GM21723 (cell line): Measurements from ENCODE around the gene SMARCB1.

Experiments
- ATAC-seq: cut with Tn5 transposase; IDR thresholded peaks from one replicate; pipeline ENCODE4 v1.9.1; 2021; ENCODE audit warnings: mild to moderate bottlenecking, moderate library complexity; ENCODE audit not compliant: unreplicated experiment

SMARCB1 gene

DNA sequence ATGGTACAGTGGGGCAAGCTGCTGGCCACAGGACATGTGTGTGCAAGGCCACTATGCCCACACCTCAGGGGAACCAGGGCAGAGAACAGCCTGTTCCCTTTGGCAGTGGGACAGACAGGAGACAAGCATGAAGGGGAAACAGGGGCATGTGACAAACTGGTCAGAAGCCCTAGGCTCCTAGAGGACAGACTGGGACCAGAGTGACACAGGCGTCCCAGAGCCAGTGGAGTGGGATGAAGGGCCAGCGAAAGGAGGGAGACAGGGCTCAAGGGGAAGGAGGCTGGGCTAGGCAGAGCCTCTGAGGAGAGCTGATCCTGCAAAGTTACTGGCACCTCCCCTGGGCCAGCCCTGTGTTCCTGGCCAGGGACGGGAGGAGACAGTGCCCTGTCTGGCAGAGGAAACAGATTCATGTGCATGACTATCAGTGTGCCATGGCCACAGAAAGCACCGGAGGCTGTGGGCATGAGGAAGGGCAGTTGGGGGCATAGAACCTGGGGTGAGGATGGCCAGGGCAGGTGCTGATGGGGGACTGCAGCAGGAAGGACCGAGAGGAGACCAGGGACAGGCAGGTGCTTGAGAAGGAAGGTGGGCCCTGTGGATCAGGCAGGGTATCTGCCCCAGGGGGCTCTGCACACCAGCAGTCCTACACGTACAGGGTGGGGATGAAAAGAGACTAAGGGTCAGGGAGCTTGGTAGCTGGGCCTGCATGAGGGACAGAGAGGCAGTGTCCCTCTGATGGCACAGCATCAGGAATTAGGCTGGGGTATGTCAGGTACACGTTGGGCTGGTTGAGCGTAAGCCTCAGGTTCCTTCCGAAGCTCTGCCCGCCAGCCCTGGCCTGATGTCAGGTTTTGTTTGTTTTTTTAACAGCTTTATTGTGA lies 42.3 kb downstream of the SMARCB1 start:
- no peak for ATAC-seq

DNA sequence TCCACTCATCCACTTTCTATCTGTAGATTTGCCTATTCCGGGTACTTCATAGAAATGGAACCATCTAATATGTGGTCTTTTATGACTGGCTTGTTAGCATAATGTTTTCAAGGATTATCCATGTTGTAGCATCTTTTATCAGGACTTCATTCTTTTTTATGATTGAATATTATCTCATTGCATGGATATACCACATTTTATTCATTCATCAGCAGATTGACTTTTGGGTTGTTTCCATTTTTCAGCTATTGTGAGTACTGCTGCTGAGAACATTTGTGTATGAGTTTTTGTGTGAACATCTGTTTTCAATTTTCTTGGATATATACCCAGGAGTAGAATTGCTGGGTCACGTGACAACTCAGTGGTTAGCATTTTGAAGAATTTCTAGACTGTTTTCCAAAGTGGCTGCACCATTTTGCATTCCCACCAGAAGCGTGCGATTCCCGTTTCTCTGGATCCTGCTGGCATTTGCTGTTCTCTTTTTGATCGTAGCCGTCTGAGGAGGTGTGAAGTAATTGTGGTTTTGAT lies 43.1 kb downstream of the SMARCB1 start:
- ATAC-seq = no peak

DNA sequence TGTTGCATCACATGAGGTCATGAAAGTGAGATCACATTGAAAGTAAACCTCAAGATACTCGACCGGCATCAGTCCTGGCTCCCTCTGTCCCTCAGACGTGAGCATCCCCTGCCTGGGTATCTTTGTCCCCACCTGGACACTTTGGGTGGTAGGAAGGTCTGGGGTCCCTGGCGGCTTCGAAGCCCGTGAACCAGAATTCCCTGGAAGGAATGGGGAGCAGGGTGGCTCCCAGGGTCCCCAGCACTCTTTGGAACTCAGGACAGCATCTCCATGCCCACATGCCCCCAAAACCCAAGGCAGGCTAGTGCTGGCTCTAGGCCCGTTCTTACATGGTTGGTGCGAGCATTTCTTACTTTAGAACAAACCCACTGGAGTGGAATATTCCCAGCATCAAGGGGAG lies 44.5 kb downstream of the SMARCB1 start:
- ATAC-seq = no peak

DNA sequence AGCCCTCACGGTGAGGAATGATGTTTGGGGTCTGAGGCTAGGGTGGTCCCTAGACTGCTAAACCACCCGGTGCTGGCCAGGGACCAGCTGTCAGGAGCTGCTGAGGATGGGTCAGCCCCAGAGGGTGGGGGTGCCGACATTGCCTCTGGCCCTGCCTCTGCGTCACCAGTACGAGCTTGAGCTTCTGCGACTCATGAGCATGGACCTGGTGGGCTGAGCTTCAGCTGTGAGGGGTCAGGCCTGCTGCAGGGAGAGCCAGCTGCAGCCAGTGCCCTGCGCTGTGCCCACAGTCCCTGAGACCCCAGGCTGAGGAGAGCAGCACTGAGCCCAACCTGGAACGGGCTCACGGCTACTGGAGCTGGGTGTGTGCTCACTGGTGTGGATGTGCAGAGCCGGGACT lies 45.0 kb downstream of the SMARCB1 start:
- ATAC-seq = no peak

DNA sequence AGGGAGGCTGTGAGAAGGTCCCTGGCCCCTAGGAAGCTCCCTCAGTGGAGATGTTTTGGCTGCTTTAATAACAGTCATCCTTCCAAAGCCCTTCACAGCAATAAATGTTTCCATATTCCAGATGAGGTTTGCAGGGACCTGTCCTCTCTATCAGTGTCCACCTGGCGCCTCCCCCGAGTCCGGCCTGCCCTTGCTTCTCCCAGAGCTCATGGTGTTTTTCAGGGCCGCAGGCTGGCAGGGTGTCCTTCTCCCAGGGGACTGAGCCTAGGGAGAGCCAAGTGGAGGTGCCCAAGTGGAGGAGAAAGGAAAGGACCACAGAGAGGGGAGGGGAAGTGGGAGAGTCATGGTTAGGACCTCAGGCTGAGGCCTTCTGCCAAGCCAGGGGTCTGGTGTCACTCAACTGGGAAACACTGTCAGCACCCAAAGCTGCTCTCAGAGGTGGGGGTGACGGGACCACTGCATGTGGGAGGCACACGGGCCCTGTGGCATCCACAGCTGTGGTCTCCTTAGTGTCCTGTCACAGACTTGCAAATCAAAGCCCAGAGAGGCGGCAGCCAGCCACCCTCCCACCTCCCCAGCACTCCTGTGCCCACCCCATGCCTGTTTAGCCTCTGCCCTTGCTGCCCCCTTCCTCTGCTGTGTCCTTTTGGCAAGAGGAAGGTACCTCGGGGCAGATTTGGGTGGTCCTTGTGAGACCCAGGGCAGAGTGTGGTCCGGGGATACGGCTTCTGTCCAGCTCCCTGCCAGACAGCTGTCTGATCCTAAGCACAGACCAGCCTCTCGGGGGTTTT lies 45.7 kb downstream of the SMARCB1 start:
- ATAC-seq = no peak

DNA sequence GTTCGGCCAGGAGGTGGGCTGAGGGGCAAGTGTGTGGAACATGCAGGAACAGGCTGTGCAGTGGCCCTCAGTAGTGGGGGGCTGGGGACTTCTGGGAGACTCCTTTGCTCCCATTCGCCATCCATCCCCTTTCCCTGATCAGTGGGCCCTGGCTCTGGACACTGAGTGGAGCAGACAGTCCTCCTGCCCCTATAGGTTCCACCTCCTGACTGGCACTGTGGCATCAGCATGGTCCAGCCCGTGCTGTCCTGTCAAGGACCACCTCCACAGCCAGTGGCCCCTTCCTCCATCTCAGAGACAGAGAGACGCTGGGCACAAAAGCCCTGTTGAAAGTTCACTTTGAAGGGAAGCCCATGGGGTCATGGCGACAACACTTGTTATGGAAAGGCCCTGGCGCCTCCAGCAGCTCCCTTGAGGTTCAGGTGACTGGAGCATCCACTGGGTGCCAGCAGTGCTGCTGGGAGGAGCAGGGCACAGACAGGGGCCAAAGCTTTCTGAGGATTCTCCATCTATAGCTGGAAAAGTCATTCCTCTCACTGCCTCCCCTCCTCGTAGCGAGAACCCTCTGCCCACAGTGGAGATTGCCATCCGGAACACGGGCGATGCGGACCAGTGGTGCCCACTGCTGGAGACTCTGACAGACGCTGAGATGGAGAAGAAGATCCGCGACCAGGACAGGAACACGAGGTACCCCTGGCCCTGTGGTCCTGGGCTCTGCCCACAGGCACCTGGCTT lies 46.4 kb downstream of the SMARCB1 start:
- ATAC-seq = no peak

DNA sequence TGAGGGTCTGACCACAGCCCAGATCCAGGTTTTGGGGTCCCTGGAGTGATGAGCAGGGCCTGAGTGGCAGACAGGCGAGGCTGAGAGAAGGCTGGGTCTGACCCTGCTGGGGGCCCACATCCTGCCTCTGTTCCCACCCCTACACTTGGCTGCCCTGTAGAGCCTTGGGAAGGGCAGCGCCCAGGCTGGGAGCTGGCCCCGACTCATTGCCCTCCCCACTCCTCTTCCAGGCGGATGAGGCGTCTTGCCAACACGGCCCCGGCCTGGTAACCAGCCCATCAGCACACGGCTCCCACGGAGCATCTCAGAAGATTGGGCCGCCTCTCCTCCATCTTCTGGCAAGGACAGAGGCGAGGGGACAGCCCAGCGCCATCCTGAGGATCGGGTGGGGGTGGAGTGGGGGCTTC lies 47.1 kb downstream of the SMARCB1 start:
- no peak for ATAC-seq

DNA sequence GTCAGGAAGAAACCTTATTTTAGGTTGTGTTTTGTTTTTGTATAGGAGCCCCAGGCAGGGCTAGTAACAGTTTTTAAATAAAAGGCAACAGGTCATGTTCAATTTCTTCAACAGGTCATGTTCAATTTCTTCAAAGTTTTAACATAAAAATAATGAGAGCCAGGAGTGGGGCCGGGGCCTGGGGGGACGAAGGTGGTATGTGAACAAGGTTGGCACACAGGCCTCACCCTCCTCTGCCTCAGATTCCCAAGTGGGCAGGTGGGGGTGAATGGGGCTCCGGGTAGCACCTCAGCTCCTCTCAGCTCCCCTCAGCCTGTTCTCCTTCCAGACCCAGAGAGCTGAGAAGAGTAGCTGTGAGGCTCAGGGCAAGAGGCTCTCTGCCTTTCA lies 47.6 kb downstream of the SMARCB1 start:
- ATAC-seq = no peak

DNA sequence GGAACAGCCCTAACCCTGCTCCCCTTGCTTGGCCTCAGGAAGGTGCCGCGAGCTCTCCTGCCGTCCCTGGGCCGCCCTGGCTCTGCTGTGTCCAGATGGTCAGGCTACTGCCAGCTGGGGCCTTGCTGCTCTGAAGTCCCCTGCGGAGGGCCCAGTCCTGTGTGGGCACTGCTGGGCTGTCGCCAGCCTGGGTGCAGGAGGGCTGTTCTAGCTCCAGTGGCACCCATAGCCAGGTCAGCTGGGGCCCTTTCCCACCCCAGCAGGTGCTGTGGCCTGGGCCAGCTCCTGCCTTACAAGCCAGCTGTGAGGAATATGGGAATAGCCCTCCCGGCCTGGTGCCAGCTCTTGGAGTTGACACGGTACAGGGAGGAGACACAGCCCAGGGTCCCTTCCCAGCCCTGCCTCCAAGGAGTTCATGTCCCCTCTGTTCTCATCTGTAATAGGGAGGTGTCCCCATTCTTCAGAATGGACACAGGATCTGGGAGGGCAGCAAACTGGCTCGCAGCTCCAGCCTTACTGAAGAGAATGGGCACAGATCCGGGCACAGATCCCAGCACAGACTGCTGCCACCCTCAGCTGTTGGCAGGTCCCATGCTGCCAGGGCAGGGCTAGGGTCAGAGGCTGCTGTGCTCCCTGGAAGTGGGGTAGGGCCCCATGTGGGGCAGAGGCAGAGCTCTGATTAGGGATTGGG lies 48.2 kb downstream of the SMARCB1 start:
- ATAC-seq = no peak

DNA sequence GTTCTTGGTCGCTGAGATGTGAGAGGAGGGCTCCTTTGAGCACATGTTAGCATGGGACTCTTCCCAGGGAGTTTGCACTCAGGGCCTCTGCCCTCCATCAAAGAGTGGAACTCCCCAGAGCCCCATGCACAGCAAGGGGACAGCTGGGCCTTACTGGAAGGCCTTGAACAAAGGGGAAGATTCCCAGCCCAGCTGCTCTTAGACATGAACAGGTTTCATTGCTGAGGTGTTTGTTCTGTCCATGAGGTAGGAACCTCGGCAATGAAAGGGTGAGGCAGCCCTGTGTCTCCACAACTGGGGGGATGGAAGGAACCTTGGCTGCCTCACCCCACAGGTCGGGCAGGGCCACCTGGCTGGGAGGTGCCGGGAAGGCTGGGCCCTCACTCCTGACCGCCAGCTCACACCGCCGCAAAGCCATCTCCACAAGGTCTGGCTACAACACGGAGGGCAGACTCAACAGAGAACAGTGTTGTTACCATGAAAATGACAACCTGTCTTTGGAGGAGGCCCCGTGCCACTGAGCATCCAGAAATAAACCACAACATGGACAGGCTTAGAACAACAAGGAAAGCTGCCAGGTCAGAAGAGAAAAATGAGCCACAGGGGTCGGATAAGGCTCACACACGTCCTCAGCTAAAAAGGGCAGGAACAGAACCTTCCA lies 48.8 kb downstream of the SMARCB1 start:
- ATAC-seq = no peak

DNA sequence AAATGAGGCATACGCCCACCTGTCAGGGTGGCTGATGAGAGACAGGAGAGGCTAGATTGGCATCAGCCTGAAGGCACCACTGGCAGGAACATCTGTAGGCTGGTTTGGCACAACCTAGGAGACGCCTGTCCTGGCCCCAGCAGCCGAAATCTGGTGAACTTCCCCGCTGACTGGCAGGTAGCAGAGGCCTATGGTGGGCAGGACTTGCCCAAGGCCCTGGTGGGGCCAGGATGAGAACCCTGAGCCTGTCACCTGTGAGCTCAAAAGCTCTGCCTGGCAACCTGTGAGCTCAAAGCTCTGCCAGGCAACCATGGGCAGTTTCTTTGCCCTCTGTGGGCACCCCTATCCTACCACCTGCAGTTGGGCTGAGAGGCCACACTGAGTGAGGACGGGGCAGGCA lies 49.5 kb downstream of the SMARCB1 start:
- no peak for ATAC-seq

DNA sequence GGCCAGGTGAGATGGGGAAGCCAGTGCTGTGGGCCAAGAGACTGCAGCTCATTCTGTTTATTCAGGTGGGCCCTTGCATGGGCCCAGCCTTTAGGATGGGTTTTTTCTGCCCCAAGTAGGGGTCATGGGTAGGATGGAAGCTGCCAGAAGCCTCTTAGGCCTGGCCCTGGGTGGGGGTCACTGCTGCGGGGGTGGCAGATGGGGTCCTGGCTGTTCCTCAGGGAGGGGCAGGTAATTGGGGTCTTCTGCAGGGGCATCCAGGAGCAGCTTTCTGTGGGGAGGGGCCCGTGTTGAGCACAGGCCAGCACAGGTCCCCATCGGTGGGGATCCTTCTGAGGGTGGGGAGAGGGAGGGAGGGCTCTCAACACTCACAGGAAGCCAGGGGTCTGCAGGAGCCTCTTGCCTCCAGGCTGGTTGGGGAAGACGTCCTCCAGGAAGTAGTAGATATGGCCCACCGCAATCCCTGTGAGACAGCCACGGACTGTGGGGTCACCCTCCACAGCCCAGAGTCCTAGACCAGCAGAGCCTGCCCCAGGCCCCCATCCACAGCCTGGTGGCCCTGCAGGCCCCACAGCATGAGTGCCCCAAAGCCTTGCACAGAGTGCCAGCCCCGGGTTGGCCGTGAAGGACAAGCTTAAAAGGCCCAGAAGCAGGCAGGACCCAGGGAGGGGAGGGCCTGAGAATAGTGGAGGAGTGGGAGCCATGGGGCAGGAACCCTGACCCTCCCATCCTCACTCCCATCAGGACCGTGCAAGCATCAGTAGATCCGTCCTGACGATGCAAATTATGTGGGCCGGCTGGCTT lies 50.1 kb downstream of the SMARCB1 start:
- ATAC-seq = no peak

DNA sequence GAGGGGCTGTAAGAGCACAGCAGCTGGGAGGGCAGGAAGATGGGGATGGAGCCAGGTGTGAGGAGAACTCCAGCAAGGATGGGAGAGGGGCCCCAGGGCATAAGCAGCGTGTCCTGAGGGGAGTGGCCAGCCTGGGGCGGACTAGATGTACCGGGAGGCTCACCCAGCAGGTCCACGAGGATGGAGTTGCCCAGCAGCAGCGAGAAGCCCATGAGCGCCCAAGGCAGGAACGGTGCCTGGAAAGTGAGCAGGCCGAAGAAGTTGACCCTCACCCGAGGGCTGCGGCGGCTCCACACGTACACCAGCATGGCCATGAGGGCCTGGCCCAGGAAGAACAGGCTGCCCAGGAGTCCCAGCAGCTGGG lies 50.7 kb downstream of the SMARCB1 start:
- ATAC-seq = no peak

DNA sequence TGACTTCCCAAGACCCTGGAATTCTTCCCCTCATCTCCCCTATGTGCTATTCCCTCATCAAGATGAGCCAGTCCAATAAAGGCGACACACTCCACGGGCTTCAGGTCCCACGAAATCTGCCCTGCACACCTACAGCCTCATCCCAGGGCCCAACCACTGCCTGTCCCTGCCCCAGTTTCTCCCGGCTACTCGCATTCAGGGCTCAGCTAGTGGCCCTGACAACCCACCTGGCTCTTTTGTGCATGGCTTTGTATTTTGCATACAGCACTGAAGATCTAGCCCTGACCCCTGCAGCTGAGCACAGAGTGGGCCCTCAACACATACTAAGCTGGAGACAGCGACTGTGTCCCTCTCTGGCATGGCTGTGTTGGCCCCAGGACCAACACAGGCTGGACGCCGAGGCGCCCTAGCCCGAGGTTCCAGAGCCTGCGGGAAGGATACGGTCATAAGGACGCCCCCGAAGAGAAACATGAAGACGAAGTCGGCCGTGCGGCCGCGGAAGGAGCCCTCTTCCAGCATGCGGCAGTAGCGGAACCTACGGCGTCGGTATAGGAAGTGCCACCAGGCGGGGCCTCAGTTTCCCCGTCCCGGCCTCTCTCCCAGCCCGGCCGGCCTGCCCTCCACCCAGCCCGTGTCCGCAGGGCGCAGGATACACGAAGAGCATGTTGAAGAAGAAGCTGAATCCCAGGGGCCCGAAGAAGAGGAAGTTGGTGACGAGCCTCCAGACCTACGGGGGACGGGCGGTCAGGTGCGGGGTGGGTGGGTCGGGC lies 51.3 kb downstream of the SMARCB1 start:
- peak; percentile 4 for ATAC-seq

DNA sequence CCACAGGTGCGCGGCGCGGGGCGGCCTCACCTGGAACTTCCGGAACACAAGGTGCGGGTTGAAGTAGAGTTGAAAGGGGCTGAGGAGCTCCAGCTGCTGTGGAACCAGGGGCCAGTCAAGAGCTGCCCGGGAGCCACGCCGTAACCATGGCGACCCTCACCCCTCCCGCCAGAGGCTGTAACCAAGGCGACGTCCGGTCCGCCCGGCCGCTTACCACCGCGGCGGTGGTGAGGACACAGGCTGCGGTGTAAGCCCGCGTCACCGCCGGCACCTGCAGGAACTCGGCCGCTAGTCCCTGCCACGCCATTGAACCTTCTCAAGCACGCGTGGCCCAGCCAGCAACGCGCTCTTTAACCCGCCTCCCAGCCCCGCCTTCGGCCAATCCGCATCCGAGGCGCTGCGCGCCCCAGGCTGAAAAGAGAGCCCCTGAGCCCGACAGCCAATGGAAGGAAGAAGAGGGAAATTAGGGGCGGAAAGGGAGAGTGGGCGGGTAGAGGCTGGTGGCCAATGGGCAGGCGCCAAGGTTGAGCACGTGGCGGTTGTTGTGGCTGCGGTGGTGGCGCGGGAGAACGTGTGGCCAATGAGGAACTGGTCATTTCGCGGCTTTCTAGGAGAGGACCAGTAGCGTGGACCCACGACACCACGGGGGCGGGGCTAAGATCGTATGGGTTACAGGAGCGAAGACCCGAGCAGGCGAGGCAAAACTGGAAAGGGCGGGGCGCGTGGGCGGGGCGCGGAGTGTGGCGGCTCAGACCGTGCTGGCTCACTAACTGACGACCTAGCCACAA lies 52.1 kb downstream of the SMARCB1 start, which contains the start of gene DERL3:
Gene DERL3, minus strand, starts transcription at position 326 of the 788 bp plus-strand sequence. Its CDS starts 19 bp downstream, at position 307.
- peak; percentile 75 for ATAC-seq

DNA sequence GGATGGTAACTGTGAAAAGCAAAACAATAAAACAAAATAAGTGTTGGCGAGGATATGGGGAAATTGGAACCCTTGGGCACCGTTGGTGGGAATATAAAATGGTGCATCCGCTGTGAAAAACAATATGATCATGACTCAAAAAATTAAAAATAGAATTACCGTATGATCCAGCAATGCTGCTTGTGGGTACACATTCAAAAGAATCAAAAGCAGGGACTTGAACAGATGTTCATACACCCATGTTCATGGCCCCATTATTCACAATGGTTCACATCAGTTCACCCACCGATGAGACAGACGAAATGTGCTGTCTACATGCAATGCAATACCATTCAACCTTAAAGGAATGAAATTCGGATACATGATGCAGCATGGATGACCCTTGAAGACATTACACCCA lies 53.3 kb downstream of the SMARCB1 start:
- no peak for ATAC-seq

DNA sequence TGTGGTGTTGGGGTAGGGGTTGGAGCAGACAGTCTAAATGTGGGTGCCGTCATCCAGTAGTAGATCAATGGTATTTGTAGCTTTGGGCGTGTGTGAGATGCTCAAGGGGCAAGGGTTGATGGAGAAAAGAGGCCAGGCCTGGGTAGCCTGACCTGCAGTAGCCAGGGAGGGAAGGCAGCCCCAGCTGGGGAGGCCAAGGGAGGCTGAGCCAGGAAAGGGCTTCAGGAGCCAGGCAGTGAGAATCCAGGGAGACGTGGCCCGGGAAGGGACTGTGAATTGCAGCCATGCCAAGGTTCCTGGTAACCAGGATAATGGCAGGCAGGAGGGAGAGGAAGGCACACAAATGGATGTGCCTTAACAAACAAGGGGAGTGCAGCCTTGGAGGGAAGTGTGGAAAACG lies 54.5 kb downstream of the SMARCB1 start:
- ATAC-seq = no peak
